GM08714 (cell line): ENCODE data around the gene TAPBPL.

ENCODE experiments used
- H3K4me3 ChIP-seq: fragments of 200-500 bp; sonication (Bioruptor generic); 2 replicates; pipeline ENCODE4 v1.5.1; 2014; ENCODE audit warnings: mild to moderate bottlenecking, low read length, inconsistent platforms
- ZNF274 ChIP-seq: IDR thresholded peaks from 2 replicates; pipeline ENCODE4 v1.6.1; 2012; ENCODE audit warnings: mild to moderate bottlenecking, low read depth, low read length

TAPBPL gene

GRCh38 chr12:6451348-6452244 is at the start of gene TAPBPL:
Gene TAPBPL (plus strand): TSS chr12:6452042. CDS start chr12:6452249, 207 bp downstream.
- H3K4me3 ChIP-seq = peak within 1 kb of the TSS; percentile 78
- TF ChIP-seq ZNF274 = no peak

DNA sequence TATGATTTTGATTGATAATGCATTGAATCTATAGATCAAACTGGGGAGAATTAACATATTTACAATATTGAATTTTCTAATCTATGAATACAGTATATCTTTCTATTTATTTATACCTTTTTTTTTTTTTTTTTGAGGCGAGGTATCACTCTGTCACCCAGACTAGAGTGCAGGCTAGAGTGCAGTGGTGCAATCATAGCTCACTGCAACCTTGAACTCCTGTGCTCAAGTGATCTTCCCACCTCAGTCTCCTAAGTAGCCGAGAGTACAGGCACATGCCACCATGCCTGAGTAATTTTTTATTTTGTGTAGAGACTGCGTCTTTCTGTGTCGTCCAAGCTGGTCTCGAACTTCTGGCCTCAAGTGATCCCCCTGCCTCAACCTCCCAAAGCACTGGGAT is 47.5 kb upstream of the TAPBPL start:
- TF ChIP-seq ZNF274 = no peak
- H3K4me3 ChIP-seq = no peak overlapping the region

GRCh38 chr12:6405963-6406362 is 45.9 kb upstream of the TAPBPL start:
- no peak for TF ChIP-seq ZNF274

DNA sequence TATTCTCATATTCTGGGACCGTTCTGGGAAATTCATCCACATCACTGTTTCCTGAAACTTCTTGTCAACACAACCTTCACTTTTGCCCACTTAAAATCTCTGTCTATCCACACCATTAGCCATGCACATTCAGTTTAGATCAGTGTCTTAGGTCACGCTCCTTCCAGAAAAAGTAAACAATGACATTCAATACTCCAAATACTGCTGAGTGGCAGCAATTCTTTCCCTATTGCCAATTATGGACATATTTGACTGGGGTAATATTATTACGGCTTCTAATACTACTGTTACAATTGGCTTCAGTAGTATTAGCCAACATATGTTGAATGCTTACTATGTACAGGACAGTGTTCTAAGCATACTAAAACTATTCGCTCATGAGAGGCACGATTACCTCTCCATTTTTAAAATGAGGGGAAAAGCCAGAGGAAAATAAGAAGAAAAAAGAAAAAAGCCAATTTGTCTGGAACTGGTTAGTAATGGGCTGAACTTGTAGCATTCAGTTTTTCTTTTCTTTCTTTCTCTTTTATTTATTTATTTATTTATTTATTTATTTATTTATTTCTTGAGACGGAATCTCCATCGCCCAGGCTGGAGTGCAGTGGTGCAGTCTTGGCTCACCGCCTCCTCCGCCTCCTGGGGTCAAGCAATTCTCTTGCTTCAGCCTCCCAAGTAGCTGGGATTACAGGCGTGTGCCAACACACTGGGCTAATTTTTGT is 44.4 kb upstream of the TAPBPL start:
- H3K4me3 ChIP-seq = no peak overlapping the region
- TF ChIP-seq ZNF274 = no peak

More at GRCh38 chr12:6405963-6406362, 45.9 kb upstream of the TAPBPL start:
- H3K4me3 ChIP-seq = no peak overlapping the region

DNA sequence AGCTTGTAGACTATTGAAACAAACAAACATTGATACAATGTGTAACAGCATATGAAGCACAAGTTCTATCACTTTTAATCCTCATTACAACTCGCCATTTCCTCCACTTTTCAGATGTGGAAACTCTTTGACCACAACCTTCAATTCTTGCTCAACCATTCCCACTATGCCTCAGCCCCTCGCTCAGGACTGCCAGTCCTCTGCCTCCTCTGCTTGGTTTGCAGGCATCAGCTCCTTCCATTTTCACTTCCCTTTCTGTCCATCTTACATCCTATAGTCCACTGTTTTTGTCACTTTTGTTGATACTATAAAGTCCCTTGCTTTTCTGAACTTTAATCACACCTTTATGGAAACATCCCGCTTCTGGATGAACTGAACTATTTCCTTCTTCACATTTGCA is 35.2 kb upstream of the TAPBPL start:
- no peak overlapping the region for H3K4me3 ChIP-seq
- TF ChIP-seq ZNF274 = no peak

GRCh38 chr12:6418796-6419195 is 33.0 kb upstream of the TAPBPL start:
- no peak for TF ChIP-seq ZNF274
- H3K4me3 ChIP-seq = no peak overlapping the region

- no peak overlapping the region for H3K4me3 ChIP-seq
- TF ChIP-seq ZNF274 = no peak
Observed at GRCh38 chr12:6420364-6420763, 31.5 kb upstream of the TAPBPL start.

GRCh38 chr12:6423267-6424007 is 28.4 kb upstream of the TAPBPL start:
- TF ChIP-seq ZNF274 = no peak
- no peak overlapping the region for H3K4me3 ChIP-seq

- no peak overlapping the region for H3K4me3 ChIP-seq
- no peak for TF ChIP-seq ZNF274
Observed at GRCh38 chr12:6424008-6424347, 27.9 kb upstream of the TAPBPL start.

GRCh38 chr12:6424866-6425265 is 27.0 kb upstream of the TAPBPL start:
- H3K4me3 ChIP-seq = no peak overlapping the region
- TF ChIP-seq ZNF274 = no peak

DNA sequence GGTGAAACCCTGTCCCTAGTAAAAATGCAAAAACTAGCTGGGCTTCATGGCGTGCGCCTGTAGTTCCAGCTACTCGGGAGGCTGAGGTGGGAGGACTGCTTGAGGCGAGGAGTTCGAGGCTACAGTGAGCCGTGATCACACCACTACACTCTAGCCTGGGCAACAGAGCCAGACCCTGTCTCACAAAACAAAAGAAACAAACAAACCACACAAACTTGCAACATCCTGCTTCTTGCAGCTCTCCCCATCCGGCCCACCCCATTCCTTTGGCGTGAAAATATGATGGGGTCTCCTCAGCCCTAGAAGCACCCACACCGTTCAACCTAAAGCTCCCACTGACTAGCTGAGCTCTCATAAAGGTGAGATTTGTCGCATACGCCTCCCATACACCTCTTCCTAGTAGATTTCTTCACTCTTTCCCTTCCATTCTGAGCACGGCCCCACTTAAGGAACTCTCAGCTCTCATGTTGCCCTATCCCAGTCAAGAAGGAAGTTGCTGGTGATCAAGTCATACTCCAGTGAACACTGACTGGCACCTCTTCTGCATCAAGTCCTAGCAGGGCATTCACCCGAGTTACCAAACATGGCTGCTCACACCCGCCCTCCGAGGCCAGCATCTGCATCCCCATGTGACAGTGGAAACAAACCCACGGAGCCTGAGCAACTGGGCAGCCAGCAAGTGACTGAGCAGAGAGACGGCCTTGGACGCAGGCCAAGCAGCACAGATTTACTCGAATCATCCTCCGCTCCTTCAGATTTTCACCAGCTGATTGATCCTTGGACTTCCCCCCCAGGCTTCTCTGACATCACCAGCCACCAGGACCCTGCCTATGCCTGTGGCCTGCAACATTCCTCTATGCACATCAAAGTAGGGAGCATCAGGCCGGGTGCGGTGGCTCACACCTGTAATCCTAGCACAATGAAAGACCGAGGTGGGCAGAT is 26.0 kb upstream of the TAPBPL start:
- TF ChIP-seq ZNF274 = no peak
- no peak overlapping the region for H3K4me3 ChIP-seq

DNA sequence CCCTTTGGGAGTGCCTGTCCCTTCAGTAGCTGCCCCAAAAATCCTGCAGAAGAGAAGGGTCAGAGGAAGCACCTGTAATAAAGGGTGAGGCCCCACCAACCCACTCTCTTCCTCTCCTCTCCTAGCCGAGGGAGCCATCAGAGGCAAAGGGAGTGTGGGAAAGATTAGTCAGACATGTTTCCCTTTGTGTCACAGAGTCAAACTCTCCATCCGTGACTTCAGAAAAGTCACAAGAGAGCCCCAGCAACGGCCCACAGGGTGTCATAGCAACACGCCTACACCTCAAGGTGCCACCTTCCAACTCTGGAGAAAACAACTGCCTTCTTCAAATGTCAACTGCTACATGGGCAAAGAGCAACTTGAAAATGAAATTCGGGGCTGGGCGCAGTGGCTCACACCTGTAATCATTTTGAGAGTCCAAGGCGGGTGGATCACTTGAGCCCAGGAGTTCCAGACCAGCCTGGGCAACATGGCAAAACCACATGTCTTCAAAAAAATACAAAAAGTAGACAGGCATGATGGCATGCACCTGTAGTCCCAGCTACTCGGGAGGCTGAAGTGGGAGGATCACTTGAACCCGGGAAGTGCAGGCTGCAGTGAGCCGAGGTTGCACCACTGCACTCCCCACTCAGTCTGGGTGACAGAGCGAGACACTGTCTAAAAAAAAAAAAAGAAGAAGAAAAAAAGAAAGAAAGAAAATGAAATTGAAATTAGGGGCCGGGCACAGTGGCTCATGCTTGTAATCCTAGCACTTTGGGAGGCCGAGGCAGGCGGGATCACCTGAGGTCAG is 24.8 kb upstream of the TAPBPL start:
- no peak for TF ChIP-seq ZNF274
- peak overlapping the region; percentile 23; the same call in 1 of the 2 replicates for H3K4me3 ChIP-seq

GRCh38 chr12:6427796-6428195 is 24.0 kb upstream of the TAPBPL start:
- peak overlapping the region; percentile 23; the same call in 1 of the 2 replicates for H3K4me3 ChIP-seq
